ENCODE results near the gene NCKAP5.

GRCh38 chr2:133574620-133575019, 6.4 kb upstream of the NCKAP5 start:
- no peak for TF ChIP-seq EZH2 (IDR thresholded peaks at IDR 0.05; ENCODE audit: low read length, unreplicated experiment)
- TF ChIP-seq CTCF (conservative IDR thresholded peaks at IDR 0.05; ENCODE audit: low read depth, low read length) = no peak

Measured in PC-3 (cell line).